ENCODE data around the gene PRODH2.
A peak's percentile ranks its signal among the peaks of the same experiment; 100 is the strongest.

Gene PRODH2

DNA sequence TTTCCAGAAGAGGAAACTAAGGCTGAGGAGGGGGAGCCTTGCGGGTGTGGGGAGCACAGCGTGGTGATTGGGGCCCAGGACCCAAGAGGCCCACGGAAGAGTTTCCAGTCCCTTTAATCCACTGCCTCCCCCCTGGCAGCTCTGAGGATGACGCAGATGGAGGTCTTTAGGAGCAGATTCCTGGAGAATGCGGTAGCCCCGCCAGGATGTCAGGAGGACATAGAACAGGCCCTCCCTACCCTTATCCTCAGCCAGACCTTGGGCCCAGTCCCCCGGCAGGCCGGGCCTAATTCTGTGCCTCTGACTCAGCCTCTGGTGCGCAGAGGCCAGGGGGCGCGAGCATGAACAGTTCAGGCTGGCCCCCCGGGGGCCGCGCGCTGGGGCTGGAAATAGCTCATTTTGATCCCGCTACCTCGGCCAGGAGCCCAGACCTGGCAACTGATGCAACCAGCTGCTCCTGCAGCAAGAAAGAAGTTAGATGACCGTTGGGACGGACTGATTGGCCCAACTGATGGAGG, 55.4 kb downstream of the PRODH2 start:
- peak in 3 of 4 experiments; percentile 15 to 44 (median 31) for DNase-seq

DNA sequence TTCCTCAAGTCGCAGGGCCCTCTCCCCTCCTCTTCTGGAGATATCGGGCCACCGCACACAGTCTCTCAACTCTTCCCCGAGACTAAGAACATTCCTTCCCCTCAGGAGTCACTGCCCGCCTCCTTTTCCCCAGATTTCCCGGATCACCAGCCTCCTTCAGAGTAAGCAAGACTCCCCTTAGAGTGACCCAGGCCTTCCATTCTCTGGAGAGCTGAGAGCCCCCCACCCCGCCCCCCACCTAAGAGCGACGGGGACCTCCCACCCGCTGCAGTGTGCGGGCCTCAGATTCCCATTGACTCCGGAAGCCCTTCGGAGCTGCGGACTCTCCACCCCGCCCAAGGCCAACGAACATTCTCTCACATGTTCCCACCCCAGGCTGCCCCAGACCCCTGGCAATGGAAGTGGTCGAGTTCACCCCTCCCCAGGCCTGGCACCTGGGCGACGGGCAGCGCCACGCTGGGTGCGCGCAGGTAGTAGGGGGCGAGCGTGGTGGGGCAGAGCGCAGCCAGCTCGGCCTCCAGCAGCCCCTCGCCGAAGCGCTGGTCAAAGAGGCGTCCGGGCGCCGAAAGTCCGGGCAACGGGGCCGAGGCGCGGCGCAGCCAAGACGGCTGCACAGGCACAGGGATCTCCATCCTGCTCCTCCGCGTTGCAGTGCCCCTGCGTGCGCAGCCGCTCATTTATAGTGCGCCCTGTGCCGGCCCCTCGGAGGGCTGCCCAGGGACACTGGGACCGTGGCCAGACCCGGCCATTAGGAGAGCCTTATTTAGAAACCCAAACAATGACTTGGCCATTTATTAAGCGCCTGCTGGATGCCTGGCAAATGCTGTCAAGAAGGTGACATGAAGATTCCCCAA, 56.0 kb downstream of the PRODH2 start, which contains the start of gene HSPB6:
Gene HSPB6, minus strand, starts transcription at position 653 of the 854 bp plus-strand sequence. Its CDS starts 21 bp downstream, at position 632.
- DNase-seq, result peak in 2 of 4 experiments; percentile 11 to 20

DNA sequence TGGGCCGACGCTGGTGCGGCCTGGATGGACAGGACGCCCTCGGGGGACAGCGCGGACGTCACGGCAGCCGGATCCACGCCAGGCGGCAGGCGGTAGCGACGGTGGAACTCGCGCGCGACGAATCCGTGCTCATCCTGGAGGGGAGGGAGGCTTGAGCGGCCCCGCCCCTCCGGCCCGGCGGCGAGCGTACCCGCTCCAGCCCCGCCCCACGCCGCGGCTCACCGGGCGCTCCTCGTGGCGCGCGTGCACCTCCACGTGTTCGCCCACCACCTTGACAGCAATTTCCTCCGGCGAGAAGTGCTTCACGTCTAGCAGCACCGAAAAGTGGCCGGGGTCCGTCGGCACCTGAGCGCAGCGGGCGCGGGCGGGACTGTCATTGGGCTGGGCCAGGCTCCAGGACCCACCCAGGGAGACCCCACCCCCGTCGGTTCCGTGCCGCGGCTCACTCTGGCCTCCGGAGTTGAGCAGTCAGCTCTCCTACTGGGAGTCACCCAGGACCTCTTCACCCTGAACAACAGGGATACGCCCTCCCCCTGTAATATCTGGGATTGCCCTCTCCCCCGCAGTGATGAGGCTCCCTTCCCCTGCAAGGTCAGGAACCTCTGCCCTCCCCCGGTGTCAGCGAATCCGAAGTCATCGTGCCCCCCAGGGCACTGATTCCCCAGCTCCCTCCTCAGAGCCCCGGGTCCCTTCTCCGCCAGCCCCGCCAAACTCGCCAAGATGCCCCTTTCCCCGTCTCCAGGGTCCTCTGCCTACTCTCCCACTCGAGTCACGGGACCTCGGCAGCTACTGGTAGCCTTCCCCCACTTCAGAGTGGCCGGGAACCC, 56.9 kb downstream of the PRODH2 start:
- DNase-seq, result peak in 3 of 4 experiments; percentile 12 to 51 (median 27)

DNA sequence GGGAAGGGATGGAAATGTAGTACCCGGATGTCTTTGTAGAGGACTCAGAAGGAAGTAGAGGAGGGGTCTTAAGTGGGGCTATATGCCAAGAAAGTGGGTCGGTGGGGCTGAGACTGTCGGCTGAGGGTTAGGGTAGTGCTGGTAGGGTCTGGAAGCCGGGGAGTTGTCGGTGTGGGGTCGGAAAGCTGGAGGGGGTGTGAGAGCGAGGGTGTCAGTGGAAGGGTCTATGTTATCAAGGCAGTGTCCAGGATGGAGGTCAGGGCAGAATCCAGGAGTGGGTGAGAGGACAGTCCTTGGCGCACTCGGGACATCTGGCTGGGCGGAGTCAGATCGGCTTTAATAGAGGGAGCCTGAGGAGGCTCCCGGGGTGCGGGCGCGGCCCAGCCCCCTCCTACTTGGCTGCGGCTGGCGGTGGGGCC, 57.5 kb downstream of the PRODH2 start:
- no peak for DNase-seq

DNA sequence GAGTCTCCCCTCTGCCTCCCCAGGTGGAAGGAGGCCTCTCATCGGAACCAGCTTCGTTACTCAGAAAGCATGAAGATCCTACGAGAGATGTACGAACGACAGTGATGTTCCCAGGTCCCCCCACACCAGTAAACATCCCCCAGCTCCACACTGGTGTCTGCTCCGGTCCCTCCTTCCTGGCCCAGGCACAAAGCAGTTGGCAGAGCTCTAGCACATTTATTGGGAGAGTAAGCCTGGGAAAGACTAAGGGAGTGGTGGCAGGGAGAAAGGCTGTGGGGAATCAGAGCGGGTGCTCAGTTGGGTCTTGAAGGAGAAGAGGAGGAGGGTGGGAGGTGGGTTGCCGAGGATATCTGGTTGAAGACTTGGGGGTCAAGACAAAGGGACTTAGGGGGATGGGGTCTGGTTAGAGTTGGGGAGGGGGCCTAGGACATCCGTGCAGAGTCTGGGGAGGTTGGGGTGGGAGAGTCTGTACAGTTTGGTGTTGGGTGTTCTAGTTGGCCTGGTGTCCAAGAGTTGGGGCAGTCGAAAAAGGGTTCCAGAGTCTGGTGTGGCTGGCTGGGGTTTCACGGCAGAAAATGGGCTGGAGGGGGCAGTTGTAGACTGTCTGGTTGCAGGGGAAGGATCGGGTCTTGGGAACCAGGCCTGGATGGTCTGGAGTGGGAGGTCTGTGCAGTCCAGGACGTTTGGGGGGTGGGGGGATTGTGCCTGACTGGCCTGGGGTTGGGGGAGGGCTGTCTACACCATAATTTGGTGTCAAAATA, 58.1 kb downstream of the PRODH2 start:
- DNase-seq, result no peak

DNA sequence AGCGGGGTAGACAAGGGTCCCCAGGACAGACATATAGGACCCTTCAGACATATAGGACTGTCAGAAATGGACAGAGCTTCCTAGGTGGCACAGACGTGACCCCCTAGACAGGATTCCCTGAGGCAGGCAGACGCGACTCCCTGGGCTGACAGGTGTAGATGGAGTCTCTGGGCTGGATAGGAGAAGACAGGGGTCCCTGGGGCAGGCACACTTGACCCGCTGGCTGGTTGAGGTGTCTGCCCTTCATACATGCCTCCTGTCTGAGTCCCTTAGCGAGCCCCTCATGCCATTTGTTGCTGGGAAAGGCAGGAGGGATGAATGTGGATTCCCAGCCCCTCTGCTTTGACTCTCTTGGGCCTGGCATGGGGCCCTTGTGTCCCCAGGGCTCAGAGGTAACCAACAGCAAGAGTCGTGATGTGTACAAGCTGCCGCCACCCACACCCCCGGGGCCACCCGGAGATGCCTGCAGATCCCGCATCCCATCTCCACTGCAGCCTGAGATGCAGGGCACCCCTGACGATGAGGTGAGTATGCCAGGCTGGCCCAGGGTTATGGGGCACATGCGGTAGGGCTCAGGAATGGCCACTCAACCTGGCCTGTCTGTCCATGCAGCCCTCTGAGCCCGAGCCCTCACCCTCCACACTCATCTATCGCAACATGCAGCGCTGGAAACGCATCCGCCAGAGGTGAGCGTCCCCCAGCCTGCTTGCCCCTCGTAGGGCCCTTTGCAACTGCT, 58.8 kb downstream of the PRODH2 start:
- DNase-seq, result no peak

DNA sequence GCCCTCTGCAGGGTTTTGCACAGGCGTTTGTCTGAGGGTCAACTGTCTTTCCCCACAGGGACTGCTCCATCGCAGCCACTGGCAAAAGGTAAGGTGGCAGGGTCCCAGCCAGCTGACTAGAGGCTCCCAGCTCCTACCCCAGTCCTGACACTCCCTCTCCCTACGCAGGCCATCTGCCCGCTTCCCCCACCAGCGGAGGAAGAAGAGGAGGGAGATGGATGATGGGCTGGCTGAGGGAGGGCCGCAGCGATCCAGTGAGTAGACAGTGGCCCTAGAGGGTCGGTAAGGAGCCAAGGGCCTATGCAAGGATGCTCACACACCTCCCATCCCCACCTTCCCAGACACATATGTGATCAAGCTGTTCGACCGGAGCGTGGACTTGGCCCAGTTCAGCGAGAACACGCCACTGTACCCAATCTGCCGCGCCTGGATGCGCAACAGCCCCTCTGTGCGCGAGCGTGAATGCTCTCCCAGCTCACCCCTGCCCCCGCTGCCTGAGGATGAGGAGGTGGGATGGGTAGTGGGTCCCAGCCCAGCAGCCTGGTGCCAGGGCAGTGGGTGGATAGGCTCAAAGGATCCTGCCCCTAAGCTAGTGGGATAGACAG, 59.8 kb downstream of the PRODH2 start:
- DNase-seq, result no peak

DNA sequence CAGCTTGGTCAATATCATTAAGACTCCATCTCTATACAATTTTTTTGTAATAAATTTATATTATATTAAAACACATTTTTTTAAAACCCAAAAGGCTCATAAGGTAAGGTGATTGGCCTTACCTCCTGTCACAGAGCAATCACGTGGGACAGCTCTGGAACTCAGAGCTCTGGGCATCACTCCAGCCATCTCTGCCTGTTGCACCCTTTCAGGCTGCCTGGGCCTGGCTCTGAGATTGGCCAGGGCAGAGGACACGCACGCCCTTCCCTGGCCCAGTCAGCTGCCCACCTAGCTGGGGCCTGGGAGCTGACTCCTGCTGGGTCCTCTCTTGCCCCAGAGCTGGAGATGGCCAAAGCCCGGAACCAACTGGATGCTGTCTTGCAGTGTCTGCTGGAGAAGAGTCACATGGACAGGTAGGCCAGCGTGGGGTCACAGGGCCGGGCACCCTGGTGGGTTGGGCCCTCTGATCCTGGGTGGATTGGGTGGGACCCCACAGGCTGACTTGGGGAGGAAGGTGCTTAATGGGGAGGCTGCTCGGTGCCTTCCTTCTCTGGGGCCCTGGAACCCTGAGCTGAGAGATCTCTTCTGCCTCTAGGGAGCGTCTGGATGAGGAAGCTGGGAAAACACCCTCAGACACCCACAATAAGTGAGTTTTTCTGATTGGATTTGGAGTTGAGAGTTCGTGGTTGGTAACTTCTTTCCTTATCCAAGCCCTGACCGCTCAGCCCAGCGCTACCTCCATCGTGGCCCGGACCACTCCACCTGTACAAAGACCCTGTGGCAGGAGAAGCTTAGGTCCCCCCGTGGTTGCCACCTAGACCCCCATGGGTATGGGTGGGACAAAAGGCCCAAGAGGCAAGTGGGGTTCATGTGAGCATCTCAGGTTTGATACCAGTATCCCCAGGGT, 60.6 kb downstream of the PRODH2 start:
- DNase-seq, result no peak

DNA sequence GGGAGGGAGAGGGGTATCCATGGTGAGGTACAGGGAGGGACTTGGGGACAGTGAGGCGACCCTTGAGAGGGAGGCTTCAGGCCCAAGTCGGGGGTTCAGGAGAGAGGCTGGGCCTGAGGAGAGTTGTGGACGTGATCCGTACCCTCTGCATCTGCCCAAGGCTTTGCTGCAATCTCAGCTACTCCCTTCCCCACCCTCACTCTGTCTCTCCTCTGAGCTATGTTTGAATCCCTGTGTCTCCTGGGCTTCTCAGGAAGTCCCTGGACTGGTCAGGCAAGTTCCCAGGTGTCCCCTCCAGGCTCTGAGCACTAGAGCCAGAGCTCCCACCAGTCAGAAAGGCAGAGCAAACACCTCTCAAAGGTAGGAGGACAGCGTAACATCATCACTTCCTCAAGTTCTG, 62.5 kb downstream of the PRODH2 start:
- no peak for DNase-seq

All from suppressor macrophage (primary cell).